GM18858 (cell line): ENCODE results near the gene CFAP58.

Experiments used
- ATAC-seq: cut with Tn5 transposase; IDR thresholded peaks from one replicate; pipeline ENCODE4 v1.9.1; 2021; ENCODE audit not compliant: unreplicated experiment

The CFAP58 gene

DNA sequence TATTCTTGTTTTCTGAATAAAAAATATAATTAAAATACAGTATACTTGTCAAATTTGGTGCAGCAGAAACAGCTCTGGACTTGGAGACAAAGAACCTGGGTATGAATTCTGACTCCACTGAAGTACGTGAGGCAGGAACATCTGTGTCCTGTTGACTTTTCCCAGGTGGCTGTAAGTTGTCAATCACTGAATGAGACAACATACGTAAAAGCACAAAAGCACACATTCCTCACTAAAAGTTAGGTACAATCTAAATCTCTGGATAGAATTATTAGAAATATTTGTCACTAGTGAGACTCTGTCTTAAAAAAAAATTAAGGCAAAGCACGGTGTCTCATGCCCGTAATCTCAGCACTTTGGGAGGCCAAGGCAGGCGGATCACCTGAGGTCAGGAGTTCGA is 18.1 kb downstream of the CFAP58 start:
- ATAC-seq: no peak

DNA sequence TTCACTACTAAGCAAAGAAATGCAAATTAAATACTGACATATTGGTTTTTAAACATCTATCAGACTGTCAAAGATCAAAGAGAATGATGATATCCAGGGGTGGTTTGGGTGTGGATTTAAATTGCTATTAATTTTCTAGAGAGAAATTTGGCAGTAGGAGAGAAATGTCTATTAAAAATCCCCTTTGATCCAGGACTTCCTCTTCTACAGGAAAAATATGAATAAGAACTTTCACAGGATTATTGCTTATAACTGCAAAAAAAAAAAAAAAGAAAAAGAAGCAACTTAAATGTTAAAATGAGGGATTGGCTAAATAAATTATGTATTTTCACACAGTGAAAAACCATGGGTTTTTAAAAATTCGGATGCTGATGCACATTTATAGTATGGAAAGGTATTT is 21.0 kb downstream of the CFAP58 start:
- ATAC-seq: no peak

DNA sequence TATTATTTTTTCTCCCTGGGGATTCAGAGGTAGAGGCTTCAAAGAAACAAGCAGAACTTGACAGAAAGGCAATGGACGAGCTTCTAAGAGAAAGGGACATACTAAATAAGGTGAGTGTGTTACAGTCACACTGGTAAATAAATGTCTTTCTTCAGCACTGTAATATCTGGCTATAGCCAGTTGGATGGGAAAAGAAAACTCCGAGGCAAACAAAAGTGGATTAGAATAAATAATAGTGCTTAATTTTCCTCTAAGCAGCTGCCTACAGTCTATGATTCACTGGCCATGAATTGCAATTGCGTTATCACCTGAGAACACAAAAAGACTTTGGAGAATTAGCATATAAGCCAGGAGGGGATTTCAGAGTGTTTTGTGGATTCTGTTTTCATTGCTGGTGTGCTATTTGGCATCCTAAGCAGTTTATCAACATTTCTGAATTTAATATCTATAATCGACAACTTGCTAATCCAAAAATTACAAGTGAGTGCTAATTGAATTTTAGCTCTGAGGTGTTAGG is 23.2 kb downstream of the CFAP58 start:
- ATAC-seq: no peak

DNA sequence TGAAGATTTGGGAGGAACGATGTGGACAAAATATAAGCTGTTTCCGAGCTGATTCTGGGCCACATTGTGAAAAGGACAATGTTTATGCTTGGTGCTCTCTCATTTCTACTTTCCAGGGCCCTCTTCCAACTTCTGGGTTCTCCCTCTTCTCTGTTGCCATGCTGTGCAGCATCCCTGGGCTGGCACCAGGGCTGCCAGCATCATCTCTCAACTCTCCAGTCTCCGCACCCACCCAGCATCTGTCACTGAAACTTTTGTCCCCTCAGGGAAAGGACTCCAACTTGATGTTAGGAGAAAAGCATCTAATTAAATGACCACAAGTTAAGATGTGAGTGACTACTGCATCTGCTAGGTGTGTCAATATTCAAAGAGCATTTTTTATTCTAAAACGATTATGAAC is 26.7 kb downstream of the CFAP58 start:
- no peak for ATAC-seq

DNA sequence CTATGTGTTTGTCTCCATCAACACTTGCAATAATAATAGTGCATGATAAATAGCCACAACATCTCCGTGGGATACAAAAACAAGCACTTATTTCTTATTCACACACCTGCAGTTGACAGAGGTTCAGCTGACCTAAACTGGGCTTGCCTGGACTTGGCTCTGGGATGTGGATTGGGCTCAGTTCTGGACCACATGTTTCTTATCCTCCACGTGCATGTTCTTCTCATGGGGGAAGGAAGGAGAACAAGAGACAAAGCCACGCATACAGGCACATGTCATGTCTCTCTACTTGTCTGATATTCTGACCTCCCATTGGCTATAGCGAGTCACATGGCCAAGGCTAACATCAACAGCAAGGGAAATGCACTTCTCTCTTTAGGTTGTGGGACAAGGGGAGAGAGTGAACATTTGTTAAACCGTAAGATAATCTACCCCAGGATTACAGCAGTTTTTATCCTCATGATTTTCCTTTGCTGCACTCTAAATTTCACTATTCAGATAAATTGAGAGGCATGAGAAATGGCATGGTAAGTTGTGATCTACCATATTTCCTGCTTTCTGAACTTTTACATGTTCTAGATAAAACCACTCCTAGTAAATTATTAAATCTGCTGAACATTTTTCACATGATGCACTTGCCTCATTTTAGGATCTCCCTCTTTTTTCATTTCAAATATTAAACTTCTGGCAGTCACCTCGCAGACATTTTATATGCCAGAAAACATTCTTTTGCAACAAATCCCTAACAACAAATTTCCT is 33.7 kb downstream of the CFAP58 start:
- no peak for ATAC-seq

DNA sequence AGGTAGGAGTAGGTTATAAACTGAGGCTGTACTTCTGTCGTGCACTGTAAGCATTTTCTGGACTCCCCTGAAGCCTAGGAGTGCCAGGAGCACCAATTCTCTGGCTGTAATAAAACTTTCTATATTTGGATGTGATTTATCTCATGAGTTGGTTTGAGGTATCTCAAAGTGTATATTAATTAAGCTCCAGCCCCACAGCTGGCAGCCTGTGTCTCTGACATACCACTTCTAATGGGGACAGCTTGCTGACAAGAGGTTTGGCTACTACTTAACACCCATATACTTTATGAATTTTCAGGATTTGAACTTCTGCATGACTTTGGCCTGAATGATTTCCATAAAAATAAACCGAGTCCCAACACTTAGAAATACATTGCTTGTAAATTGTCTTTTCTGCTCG is 35.2 kb downstream of the CFAP58 start:
- ATAC-seq: no peak

DNA sequence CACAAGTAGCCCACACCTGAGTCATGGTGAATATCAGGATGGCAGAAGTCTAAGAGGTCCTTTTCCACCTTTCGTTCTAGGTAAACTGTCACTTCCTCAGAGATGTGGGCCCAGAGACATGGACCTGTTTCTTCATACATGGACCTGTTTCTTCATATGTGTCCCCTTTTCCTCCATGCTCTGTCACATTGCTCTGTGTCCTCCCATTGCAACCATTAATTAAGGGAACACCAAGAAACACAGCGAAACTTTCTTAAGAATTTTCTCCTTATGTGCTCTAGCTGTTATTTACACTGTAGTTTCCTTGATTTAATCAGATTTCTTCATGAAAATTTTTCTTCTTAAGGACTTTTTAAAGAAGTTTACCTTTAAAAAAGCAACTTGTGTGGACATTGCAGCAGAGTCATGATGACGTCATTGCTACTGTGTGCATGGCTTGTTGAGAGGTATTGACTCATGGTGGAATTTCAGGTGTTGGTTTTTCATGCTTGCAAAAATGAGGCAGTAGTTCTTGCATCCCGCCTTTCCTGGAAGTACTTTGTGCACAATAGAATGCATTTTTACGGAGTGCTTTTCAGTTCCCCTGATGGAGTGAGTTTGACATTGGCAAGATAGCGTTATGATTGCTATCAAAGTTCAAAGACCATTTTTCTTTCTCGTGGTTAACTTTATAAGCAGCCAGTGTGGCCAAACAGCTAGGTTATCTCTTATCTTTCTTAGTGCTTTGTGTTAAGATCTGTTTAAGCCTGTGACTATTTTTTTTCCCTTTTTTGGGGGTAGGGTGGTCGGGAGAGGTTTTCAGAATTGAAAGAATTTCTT is 37.7 kb downstream of the CFAP58 start:
- ATAC-seq: no peak

DNA sequence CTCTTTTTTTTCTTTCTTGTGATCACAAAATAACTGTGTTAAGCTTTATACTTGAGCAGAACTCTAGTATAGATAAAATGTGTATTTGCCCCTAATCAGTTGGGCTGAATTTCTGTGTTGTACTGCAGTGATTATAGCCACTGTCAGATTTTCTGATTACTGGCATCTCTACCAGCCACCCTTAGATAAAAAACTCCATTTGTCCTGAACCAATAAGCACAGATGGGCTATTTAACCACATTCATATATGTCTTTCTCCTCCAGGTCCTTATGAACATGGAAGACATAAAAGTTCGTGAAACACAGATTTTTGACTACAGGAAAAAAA is 38.3 kb downstream of the CFAP58 start:
- no peak for ATAC-seq

DNA sequence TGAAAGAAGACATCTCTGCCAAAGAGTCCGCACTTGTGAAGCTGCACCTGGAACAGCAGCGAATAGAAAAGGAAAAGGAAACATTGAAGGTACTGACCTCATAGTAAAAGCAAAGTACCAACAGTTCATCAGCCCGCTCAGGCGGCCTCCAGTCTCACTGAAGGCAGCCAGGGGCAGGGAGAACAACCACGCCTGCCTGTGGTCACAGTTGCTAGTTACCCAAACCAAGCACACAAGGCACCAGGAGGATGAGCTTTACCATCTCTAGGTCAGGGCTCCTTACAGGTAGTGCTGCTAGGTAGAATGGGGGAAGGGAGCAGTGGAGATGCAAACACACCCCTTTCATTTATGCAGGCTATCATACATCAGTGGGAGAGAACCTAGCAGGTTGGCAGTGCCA is 39.8 kb downstream of the CFAP58 start:
- ATAC-seq: no peak

DNA sequence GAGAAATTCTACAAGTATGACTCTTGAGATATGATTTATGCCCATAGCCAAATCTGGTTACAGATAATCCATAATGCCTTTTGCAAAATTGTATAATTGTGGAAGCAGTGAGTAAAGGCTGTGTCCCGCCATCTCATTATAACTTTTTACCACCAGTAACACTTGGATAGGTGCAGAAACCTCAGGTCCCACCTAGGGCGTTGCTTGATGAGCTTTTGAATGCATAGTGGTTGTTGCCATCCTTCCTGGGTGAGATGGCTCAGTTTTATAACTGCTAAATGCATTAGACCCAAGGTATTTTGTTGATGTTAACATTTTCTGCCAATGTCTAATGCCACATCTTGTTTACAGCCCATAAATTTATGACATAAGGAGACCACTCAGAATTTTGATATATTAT is 42.9 kb downstream of the CFAP58 start:
- no peak for ATAC-seq

DNA sequence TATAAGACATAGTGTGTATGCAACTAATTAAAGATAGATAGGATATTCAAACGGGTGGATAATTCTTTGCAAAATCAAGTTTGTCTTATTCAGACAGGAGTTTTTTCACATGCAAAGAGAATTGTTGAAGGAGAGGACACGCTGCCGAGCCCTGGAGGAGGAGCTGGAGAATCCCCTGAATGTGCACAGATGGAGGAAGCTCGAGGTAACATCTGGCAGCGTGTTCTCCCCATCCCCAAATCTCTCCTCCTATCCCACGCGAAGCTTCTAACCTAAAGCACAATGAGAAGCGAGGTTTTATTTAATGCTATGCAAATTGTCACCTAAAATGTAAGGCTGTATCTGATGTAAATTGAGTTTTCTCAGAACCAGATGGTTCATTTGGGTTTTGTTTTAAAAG is 50.0 kb downstream of the CFAP58 start:
- no peak for ATAC-seq

DNA sequence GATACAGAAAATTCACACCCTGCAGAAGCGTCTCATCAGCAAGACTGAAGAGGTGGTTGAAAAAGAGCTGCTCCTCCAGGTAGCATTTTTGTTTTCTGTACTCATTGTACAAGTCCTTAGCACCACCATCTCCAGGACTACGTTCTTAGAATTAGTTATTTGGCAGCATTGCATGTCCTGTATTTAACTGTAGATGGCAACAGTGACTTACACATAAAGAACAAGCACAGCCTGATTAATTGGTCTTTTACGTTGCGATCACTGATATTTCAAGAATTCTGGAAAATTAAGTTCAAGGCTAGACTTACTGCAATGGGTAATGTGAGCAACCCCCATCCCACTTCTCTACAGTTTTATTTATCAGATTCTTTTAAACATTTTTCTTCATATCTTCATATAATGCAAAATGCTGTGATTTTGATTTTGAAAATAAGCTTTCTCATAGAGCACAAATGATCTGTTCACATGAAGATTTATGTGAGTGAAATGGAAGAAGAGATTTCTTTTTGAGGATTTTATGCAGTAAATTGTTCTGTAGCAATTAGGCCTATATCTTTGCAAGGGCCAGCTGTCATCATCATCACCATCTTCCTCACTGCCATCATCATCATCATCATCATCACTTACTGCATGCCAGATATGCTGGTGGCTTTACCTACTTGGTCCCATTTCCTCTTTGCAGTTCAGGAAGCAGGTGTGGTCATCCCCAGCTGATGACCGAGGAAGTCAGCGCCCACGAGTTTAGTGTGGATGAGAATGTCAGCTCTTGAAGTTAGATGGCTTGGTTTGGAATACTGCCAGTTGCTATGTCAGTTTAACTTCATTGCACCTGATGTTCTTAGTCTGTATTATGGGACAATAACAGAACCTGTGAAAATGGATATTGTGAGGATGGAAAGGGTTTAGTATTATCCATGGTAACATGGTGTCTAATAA is 53.4 kb downstream of the CFAP58 start:
- ATAC-seq: no peak

DNA sequence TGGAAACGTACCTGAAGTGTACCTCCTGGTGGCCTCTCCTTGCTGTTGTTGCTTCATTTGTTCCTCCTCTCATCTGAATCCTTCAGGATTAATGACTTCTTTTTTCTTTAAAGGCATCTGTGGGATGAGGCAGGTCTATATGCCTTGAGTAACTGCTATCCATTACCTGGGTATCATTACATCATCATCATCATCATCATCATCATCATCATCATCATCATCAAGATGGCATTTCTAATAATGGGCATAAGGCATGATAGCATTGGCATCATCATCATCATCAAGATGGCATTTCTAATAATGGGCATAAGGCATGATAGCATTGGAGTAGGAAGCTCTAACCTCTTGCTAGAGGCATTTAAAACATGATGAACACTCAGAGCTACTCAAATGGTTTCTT is 59.9 kb downstream of the CFAP58 start:
- no peak for ATAC-seq

DNA sequence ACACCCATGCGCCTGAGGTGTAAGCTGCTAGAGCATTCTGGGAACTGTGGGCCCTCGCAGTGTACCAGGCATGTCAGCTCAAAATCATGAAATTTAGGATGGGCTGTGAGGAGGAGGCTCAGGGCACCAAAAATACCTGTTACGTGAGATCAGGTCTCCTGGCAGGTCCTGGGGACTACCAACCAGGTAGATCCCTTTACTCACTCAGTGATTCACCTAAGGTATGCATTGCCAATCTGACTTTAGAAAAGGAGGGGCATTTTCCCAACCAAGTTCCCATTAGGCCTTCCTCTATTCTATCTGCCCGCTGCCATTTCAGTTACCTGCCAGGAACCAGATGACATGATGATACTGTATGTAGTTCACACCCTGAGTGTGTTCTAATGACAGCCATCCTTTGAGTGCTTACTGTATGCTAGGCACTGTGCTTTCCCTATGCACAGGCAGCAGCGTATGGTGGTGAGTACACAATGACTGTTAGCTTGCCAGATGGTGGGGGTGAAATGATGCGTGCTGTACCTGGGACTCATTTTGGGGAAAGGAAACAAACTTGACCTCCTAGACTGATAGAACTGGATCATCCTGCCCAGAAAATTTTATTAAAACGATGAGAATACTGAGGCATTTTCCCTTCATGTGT is 62.0 kb downstream of the CFAP58 start:
- no peak for ATAC-seq

DNA sequence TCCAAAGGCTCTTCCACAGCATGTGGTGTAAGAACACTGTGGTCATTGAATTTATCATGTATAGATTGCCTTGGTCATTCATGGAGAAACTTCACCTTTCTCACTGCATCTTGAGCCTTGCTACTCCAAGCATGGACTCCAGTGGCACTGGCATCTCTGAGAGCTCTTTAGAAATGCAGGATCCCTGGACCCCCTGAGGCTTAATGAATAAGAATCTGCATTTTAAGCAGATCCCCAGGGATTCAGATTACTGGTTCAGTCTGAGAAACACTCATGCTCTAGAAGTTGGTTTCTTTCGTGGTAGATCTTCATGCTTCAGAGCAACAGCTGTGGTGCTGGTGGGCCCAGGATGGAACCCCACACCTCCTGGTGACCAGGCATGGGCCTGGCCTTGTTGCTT is 63.2 kb downstream of the CFAP58 start:
- no peak for ATAC-seq

DNA sequence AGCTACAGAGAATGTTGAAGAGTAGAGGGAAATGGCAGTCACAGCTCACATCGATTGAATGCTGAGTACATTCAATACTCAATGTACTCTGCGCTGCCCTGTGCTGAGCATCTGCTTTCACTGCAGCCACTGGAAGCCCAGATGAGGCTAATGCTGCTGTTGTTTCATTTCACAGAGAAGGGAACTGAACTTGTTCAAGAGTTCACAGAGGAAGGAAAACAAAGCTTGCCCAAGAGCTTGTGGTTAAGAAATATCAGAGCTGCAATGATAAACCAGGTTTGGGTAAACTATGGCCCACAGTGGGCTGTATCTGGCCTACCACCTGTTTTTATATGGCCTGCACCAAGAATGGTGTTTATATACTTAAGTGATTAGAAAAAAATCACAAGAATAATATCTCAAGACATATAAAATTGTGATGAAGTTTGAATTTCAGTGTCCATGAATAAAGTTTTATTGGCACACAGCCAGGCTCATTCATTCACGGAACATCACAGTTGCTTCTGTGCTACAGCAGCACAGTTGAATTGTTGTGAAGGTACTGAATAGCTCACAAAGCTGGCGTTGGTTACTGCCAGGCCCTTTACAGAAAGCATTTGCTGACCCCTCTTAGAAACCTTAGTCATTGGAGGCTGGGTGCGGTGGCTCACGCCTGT is 64.1 kb downstream of the CFAP58 start:
- no peak for ATAC-seq

DNA sequence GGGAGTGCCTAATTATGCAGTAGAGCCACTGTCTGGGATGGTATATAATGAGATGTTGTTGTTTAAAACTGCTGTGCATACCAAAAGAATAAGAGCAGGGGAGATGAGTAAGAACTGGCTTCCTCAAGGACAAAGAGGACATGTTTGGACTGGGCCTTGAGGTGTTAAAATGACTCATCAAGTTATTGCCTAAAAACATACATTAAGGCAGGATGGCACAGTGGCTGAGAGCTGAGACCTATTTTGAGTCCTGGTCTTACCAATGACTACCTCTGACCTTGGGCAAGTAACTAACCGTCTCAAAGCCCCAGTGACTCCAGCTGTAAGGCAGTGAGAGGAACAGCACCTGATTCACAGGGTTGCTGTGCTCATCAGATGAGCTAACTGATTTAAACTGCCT is 71.1 kb downstream of the CFAP58 start:
- ATAC-seq: peak; percentile 90

DNA sequence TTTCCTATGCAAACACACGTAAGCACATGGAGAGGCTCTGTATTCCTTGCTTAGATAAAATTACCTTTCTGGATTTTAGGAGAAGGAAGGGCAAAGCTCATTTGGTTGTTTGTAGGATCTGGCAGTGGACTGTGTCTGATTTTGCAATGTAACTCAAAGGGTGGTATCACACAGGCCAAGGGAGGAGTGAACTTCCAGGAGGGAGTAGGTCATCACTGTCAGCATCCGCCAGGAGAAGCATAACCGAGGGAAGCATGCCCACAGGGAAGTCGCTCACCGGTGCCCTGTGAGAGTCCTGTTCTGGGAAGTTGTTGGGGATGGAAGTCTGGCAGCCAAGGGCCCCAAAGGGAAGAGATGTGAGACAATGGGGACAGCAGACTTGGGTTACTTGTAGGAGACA is 74.4 kb downstream of the CFAP58 start:
- no peak for ATAC-seq

DNA sequence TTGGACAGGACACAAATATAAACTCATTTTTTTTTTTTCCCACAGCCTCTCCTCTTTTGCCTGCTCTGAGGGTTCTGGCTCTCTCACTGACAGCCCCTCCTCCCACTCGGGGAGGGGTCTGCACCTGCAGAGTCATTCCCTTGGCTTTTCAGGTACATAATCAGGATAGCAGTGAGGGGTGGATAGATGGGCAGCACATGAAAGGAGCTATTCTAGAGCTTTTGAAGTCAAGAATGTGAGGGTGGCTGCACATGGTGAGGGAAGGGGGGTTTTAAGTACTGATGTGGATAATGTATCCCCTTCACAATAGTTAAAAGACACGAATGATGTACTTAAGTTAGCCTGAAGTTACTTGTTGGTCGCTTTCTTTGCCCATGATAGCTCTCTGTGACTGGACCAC is 76.2 kb downstream of the CFAP58 start:
- no peak for ATAC-seq

DNA sequence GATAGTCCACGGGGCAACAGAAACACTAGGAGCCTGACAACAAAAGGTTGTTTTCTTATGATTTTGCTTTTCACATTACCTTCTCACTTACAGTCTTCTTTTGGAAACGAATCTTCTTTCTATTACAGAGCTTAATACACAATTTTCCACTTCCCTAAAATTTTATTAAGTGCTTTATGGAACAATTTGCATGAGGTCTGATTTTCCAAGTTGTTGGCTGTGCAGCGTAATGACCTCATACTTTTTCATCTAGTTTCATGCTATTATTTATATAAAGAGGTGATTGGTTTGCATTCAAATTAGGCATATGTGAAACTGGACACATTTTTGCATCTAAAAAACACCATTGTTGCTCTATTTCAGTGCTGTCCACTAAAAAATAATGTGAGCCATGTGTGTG is 76.7 kb downstream of the CFAP58 start:
- ATAC-seq: no peak
